ENCODE results near the gene TRIM9.

TRIM9 gene

DNA sequence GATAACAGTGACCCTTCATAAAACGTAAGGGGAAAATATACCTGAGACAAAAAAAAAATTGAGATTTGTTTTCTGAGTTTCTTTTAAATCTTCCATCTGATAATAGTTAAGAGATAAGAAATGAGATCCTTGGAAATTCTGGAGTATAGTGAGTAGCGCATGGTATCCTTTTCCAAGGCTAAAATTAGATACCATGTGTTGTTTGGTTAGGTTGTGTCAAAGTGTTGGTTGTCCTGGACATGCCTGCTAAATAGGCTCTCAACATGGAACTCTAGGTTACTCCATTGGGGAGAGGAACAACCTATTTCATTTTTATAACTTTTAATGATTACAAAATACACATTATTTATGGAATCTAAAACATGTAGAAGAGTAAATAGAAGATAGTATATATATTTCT lies 165.4 kb downstream of the TRIM9 start:
- no peak for DNase-seq

DNA sequence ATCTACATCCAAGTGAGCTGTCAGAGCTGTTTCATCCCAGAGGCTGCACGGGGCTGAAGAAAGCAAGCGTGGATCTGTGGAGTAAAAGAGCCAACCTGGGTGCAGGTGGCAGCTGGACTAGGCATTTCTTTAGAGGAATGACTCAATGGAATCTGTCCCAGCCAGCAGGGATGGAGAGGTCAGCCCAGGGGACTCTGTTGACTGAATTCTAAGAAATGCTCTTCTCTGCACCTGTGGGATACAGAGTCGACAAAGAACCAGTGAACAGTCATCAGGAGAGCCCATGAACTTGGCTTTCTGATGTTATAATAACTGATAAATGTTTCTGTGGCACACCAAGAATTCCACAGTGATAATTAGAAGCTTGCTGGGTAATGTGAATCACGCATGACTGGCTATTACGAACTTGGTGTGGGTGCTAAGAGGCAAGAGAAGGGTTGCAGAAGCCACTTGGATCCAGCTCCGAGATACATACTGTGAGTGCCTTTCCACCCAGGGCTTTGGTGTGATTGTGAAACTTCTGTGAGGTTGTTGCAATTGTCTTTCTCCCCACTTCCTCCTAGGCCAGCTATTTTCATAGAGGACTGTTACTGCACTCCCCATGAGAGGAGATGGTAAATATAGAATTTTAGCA lies 166.8 kb downstream of the TRIM9 start:
- no peak for DNase-seq

DNA sequence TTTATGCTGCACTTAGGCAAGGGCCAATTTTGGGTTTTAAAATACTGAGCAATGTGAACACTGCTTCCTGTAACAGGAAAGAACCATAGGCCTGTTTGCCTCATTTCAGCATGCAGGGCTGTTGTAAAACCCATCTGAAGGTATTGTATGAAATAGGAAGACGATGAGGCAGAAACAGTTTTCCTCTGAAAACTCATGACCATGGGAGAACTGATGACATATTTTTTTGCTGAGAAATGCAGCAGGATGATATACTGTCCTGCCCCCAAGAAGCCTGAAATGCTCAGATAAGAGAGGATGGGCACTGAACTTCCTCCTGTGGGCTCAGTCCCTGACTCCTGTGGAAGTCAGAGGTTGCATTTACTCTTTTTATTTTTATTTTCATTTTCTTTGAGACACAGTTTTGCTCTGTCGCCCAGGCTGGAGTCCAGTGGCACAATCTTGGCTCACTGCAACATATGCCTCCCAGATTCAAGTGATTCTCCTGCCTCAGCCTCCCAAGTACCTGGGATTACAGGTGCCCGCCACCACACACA lies 168.0 kb downstream of the TRIM9 start:
- no peak for DNase-seq
